Spleen (tissue), 11 donors: ENCODE results near the gene RNF123. TPM values are rescaled to one million over a fixed set of nuclear protein-coding genes. Genes with fewer than 3 reads are reported as not detected.

ENCODE experiments used
- DNase-seq: peaks from one replicate; pipeline ENCODE4 v3.0.0-alpha.2; 2020
- H3K27ac ChIP-seq, 8 donors: fragments of 200-600 bp; sonication (generic) in 7 of 8; 1 replicate in 4 of 8; 2 replicates in 4 of 8; pipeline versions ENCODE4 v1.5.0 to v1.8.0; 2016 to 2021; ENCODE audit warnings: inconsistent platforms in 4 of 8, mild to moderate bottlenecking in 4 of 8, moderate library complexity in 1 of 8
- H3K27me3 ChIP-seq, 7 donors: fragments of 200-600 bp; sonication (generic) in 6 of 7; replicated peaks in 1 of 7; 1 replicate in 4 of 7; 2 replicates in 3 of 7; pipeline versions ENCODE4 v1.5.0 to v1.8.0; 2016 to 2021; ENCODE audit warnings: inconsistent platforms in 3 of 7, mild to moderate bottlenecking in 1 of 7
- H3K36me3 ChIP-seq, 6 donors: fragments of 200-600 bp; sonication (generic) in 5 of 6; 1 replicate in 4 of 6; 2 replicates in 2 of 6; pipeline versions ENCODE4 v1.5.0 to v1.8.0; 2016 to 2021; ENCODE audit warnings: inconsistent platforms in 2 of 6
- H3K4me1 ChIP-seq, 6 donors: fragments of 200-600 bp; sonication (generic) in 5 of 6; 1 replicate in 3 of 6; 2 replicates in 3 of 6; pipeline versions ENCODE4 v1.5.0 to v1.8.0; 2016 to 2021; ENCODE audit warnings: inconsistent platforms in 3 of 6
- H3K4me3 ChIP-seq, 8 donors: fragments of 200-600 bp; sonication (generic) in 7 of 8; 1 replicate in 4 of 8; 2 replicates in 4 of 8; pipeline versions ENCODE4 v1.5.0 to v1.8.0; 2016 to 2021; ENCODE audit warnings: inconsistent platforms in 4 of 8, mild to moderate bottlenecking in 4 of 8, moderate library complexity in 2 of 8
- H3K9me3 ChIP-seq, 8 donors: fragments of 200-600 bp; sonication (generic) in 7 of 8; 1 replicate in 4 of 8; 2 replicates in 4 of 8; pipeline versions ENCODE4 v1.5.0 to v1.8.0; 2016 to 2021; ENCODE audit warnings: inconsistent platforms in 4 of 8
- POLR2A ChIP-seq, 3 donors: fragments of 450-650 bp; IDR thresholded peaks; one replicate each; pipeline ENCODE4 v1.5.1; 2017; ENCODE audit warnings: antibody characterized with exemption in 3 of 3, mild to moderate bottlenecking in 1 of 3
- POLR2AphosphoS5 ChIP-seq, 3 donors: sonication (generic); formaldehyde crosslinking; IDR thresholded peaks; one replicate each; pipeline ENCODE4 v1.5.1; 2017; ENCODE audit warnings: antibody characterized with exemption in 3 of 3
- WGBS, 5 donors: extraction: QIAGEN DNeasy Blood & Tissue Kit in 3 of 5; methylation state at CpG; one replicate each; pipeline versions ENCODE4 v1.1.5 to v1.1.7; 2013 to 2018; 5-methylcytosine and 5-hydroxymethylcytosine counted together
- intact Hi-C: fragments of 100-400 bp; cut with DNase I; formaldehyde crosslinking; loops from one replicate; pipeline ENCODE4 v1.15.0; 2023; ENCODE audit warnings: low total_unique reads
- polyA plus RNA-seq, 3 donors: library from polyadenylated mRNA; stranded (reverse); fragments of 200-250 nt; gene quantifications; one replicate each; pipeline ENCODE4 v1.2.1, GENCODE V29; 2013
- total RNA-seq, 7 donors: library from RNA; depleted of rRNA in 3 of 7; stranded (reverse); fragments of >200 nt in 3 of 7; fragmentation: NEBNext Ultra II Directional in 4 of 7; extraction: Animal tissue kit (Norgen Biotek cat#: 25700) in 4 of 7; gene quantifications; one replicate each; pipeline versions ENCODE4 v1.1.0 to v1.2.1, GENCODE V29; 2016 to 2021
- TF ChIP-seq, protein P1 (sequence below), 11 experiments: fragments of 200-600 bp in 7 of 11; fragments of 450-650 bp in 4 of 11; sonication (generic) in 4 of 11; IDR thresholded peaks in 8 of 11; conservative IDR thresholded peaks in 3 of 11; 1 replicate in 7 of 11; 2 replicates in 4 of 11; pipeline versions ENCODE4 v1.4.0 to v1.8.0; 2016 to 2021; ENCODE audit warnings: antibody characterized with exemption in 11 of 11, inconsistent platforms in 4 of 11, mild to moderate bottlenecking in 1 of 11
- donor health status: healthy with polysubstance abuse.
- donor health status: DM: no; HTN: no; CAD: no; lungs with moderate emphysema.
- donor health status: DM: no; HTN: no; CAD: no.
- donor health status: Bipolar disorder and iron deficiency.
- donor health status: healthy.
- donor health status: DM: no; HTN: no; CAD: no.
- donor health status: DM: yes; HTN: yes; CAD: no.

RNF123 gene
- total and polyA plus RNA-seq, 10 donors: 11.6 to 57.5 (median 37.9) TPM

DNA sequence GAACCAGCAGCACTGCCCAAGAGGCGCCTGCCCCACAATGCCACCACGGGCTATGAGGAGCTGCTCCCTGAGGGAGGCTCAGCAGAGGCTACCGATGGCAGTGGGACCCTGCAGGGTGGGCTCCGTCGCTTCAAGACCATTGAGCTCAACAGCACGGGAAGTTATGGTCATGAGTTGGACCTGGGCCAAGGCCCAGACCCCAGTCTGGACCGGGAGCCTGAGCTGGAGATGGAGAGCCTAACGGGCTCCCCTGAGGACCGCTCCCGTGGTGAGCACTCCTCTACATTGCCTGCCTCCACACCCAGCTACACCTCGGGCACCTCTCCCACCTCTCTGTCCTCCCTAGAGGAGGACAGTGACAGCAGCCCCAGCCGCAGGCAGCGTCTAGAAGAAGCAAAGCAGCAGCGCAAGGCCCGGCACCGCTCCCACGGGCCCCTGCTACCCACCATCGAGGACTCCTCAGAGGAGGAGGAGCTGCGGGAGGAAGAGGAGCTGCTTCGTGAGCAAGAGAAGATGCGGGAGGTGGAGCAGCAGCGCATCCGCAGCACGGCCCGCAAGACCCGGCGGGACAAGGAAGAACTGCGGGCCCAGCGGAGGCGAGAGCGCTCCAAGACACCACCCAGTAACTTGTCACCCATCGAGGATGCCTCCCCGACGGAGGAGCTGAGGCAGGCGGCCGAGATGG is 37.0 kb upstream of the RNF123 start:
- H3K4me1 ChIP-seq: no peaks in the 10 kb centered on the region
- intact Hi-C loops: no loop called here
- no peak overlapping the region for H3K4me3 ChIP-seq
- peaks cover 0 to 10% (median 0%) of the 10 kb centered on the region in 7 donors for H3K27me3 ChIP-seq
- H3K36me3 ChIP-seq: no peaks in the 10 kb centered on the region
- H3K27ac ChIP-seq: no peak overlapping the region
- no peaks in the 10 kb centered on the region for H3K9me3 ChIP-seq
- no peak for DNase-seq
- WGBS, 5 donors: 88 to 92% (median 91%) methylated on average over 32 to 36 of the region's 36 CpGs
- TF ChIP-seq, protein P1, sequence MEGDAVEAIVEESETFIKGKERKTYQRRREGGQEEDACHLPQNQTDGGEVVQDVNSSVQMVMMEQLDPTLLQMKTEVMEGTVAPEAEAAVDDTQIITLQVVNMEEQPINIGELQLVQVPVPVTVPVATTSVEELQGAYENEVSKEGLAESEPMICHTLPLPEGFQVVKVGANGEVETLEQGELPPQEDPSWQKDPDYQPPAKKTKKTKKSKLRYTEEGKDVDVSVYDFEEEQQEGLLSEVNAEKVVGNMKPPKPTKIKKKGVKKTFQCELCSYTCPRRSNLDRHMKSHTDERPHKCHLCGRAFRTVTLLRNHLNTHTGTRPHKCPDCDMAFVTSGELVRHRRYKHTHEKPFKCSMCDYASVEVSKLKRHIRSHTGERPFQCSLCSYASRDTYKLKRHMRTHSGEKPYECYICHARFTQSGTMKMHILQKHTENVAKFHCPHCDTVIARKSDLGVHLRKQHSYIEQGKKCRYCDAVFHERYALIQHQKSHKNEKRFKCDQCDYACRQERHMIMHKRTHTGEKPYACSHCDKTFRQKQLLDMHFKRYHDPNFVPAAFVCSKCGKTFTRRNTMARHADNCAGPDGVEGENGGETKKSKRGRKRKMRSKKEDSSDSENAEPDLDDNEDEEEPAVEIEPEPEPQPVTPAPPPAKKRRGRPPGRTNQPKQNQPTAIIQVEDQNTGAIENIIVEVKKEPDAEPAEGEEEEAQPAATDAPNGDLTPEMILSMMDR (IDR thresholded peaks at IDR 0.05 in 8 of 11, conservative IDR thresholded peaks at IDR 0.05 in 3 of 11): no peak
- TF ChIP-seq POLR2AphosphoS5 (IDR thresholded peaks at IDR 0.05): no peak
- no peak for TF ChIP-seq POLR2A (IDR thresholded peaks at IDR 0.05)

DNA sequence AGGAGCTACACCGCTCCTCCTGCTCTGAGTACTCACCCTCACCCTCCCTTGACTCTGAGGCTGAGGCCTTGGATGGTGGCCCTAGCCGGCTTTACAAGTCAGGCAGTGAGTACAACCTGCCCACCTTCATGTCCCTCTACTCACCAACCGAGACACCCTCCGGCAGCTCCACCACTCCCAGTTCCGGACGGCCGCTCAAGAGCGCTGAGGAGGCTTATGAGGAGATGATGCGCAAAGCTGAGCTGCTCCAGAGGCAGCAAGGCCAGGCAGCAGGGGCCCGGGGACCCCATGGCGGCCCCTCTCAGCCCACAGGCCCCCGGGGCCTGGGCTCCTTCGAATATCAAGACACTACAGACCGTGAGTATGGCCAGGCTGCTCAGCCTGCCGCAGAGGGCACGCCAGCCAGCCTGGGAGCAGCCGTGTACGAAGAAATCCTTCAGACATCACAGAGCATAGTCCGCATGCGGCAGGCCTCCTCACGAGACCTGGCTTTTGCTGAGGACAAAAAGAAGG is 36.4 kb upstream of the RNF123 start:
- 78 to 93% (median 82%) methylated on average over 11 to 21 of the region's 21 CpGs for WGBS, 5 donors

DNA sequence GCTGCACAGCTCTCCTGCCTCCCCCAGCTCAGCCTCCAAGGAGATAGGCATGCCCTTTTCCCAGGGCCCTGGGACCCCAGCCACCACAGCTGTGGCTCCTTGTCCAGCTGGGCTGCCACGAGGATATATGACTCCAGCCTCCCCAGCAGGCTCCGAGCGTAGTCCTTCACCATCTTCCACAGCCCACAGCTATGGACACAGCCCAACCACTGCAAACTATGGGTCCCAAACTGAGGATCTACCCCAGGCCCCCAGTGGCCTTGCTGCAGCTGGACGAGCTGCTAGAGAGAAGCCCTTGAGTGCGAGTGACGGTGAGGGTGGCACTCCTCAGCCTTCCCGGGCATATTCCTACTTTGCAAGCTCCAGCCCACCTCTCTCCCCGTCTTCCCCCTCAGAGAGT is 35.7 kb upstream of the RNF123 start:
- no peak overlapping the region for H3K4me3 ChIP-seq
- no peak for DNase-seq
- H3K4me1 ChIP-seq: no peaks in the 10 kb centered on the region
- 75 to 87% (median 79%) methylated on average over 7 to 8 of the region's 8 CpGs for WGBS, 5 donors
- H3K27ac ChIP-seq: no peak overlapping the region
- H3K27me3 ChIP-seq: peaks cover 0 to 16% (median 0%) of the 10 kb centered on the region in 7 donors
- no peaks in the 10 kb centered on the region for H3K36me3 ChIP-seq
- intact Hi-C loops: no loop called here
- H3K9me3 ChIP-seq: no peaks in the 10 kb centered on the region
- TF ChIP-seq POLR2AphosphoS5 (IDR thresholded peaks at IDR 0.05) (no peak), POLR2A (IDR thresholded peaks at IDR 0.05) (no peak)
- TF ChIP-seq, protein P1 (IDR thresholded peaks at IDR 0.05 in 8 of 11, conservative IDR thresholded peaks at IDR 0.05 in 3 of 11): no peak

More for the DNA sequence above, 36.4 kb upstream of the RNF123 start:
- H3K27ac ChIP-seq: no peak overlapping the region
- peaks cover 0 to 15% (median 0%) of the 10 kb centered on the region in 7 donors for H3K27me3 ChIP-seq
- no peaks in the 10 kb centered on the region for H3K4me1 ChIP-seq
- no peaks in the 10 kb centered on the region for H3K9me3 ChIP-seq
- TF ChIP-seq, protein P1 (IDR thresholded peaks at IDR 0.05 in 8 of 11, conservative IDR thresholded peaks at IDR 0.05 in 3 of 11): no peak
- TF ChIP-seq POLR2A (IDR thresholded peaks at IDR 0.05): no peak
- no peak for TF ChIP-seq POLR2AphosphoS5 (IDR thresholded peaks at IDR 0.05)
- intact Hi-C loops: no loop called here
- no peak for DNase-seq
- no peak overlapping the region for H3K4me3 ChIP-seq
- H3K36me3 ChIP-seq: no peaks in the 10 kb centered on the region

DNA sequence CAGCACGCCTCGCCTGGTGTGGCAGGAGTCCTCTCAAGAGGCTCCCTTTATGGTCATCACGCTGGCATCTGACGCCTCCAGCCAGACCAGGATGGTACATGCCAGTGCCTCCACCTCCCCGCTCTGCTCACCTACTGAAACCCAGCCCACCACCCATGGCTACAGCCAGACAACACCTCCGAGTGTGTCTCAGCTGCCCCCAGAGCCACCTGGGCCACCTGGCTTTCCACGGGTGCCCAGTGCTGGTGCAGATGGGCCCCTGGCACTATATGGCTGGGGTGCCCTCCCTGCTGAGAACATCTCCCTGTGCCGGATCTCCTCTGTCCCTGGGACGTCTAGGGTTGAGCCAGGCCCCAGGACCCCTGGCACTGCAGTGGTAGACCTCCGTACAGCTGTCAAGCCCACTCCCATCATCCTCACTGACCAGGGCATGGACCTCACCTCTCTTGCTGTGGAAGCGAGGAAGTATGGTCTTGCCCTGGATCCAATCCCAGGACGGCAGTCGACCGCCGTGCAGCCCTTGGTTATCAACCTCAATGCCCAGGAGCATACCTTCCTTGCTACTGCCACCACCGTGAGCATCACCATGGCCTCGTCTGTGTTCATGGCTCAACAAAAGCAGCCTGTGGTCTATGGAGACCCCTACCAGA is 35.1 kb upstream of the RNF123 start:
- H3K27ac ChIP-seq: no peak overlapping the region
- H3K9me3 ChIP-seq: no peaks in the 10 kb centered on the region
- H3K4me1 ChIP-seq: no peaks in the 10 kb centered on the region
- H3K4me3 ChIP-seq: no peak overlapping the region
- H3K27me3 ChIP-seq: peaks cover 0 to 16% (median 0%) of the 10 kb centered on the region in 7 donors
- no peak for DNase-seq
- H3K36me3 ChIP-seq: no peaks in the 10 kb centered on the region
- no peak for TF ChIP-seq POLR2AphosphoS5 (IDR thresholded peaks at IDR 0.05)
- TF ChIP-seq, protein P1 (IDR thresholded peaks at IDR 0.05 in 8 of 11, conservative IDR thresholded peaks at IDR 0.05 in 3 of 11): no peak
- intact Hi-C loops: no loop called here
- WGBS, 5 donors: 87 to 95% (median 91%) methylated on average over 8 to 17 of the region's 17 CpGs
